Measurements from ENCODE around the gene CDYL2.

DNA sequence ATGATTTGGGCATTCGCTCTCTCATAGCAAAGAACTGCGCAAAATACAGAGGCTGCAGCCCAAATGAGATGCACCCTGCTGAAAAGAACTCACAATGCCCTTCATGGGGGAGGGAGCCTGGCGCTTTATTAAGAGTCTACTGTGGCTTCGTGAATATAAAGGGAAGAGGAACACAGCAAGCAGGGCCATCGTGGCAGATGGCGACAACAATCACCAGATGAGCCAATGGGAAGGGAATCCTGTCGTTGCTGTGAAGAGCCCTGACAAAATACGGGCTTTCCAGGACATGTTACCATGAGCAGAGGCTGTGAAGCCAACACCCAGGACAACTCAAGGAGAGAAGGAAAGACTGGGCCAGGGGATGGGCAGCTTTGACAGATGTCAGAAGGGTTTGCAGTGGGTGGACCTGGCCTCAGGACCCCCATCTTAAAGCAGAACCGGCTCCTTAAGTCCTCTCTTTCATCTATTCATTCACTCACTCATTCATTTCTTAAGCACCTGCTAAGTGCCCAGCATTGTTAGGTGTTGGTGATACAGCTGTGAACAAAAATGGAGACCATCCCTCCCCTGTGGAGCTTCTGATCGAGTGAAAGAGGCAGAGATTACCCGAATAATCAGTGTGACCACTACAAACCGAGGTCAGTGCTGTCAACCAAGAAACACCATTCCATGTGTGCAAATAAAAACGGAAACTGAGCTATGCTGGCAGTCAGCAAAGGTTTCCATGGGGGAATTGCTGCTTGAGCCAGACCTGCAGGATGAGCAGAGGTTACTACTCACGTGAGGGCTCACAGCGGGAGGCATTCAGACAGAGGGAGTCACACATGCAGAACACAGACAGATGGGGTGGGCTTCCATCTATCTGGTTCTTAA is 137.8 kb downstream of the CDYL2 start:
- TF ChIP-seq, protein P1, sequence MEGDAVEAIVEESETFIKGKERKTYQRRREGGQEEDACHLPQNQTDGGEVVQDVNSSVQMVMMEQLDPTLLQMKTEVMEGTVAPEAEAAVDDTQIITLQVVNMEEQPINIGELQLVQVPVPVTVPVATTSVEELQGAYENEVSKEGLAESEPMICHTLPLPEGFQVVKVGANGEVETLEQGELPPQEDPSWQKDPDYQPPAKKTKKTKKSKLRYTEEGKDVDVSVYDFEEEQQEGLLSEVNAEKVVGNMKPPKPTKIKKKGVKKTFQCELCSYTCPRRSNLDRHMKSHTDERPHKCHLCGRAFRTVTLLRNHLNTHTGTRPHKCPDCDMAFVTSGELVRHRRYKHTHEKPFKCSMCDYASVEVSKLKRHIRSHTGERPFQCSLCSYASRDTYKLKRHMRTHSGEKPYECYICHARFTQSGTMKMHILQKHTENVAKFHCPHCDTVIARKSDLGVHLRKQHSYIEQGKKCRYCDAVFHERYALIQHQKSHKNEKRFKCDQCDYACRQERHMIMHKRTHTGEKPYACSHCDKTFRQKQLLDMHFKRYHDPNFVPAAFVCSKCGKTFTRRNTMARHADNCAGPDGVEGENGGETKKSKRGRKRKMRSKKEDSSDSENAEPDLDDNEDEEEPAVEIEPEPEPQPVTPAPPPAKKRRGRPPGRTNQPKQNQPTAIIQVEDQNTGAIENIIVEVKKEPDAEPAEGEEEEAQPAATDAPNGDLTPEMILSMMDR (IDR thresholded peaks at IDR 0.05): no peak
- no peak for TF ChIP-seq POLR2A (IDR thresholded peaks at IDR 0.05)
